ENCODE measurements around the gene MDN1.

GRCh38 chr6:89693207-89693606 is 126.4 kb downstream of the MDN1 start:
- TF ChIP-seq ELF4 (IDR thresholded peaks at IDR 0.05) = no peak
- TF ChIP-seq NFRKB (IDR thresholded peaks at IDR 0.05) = no peak
- no peak for TF ChIP-seq BHLHE40 (IDR thresholded peaks at IDR 0.05; ENCODE audit: borderline replicate concordance)
- TF ChIP-seq PKNOX1 (IDR thresholded peaks at IDR 0.05) = no peak
- no peak for TF ChIP-seq SUZ12 (IDR thresholded peaks at IDR 0.05)
- TF ChIP-seq FOXK2 (IDR thresholded peaks at IDR 0.05) = no peak
- TF ChIP-seq FOXA1 (IDR thresholded peaks at IDR 0.05) = no peak
- no peak for TF ChIP-seq ARNT (IDR thresholded peaks at IDR 0.05)
- no peak for TF ChIP-seq L3MBTL2 (conservative IDR thresholded peaks at IDR 0.05)

All from HEK293T (cell line).